Mucosa of stomach (tissue), 1 donor: ENCODE data around the gene SLC22A23.
A peak's percentile ranks its signal among the peaks of the same experiment; 100 is the strongest.

Experiments used
- H3K27me3 ChIP-seq: one replicate; pipeline ENCODE4 v1.7.0; 2013; ENCODE audit warnings: mild to moderate bottlenecking, low read length; ENCODE audit not compliant: control insufficient read depth, insufficient read depth
- H3K36me3 ChIP-seq: one replicate; pipeline ENCODE4 v1.7.0; 2013; ENCODE audit warnings: low read length; ENCODE audit not compliant: control insufficient read depth, insufficient read depth
- H3K4me1 ChIP-seq: one replicate; pipeline ENCODE4 v1.7.0; 2013; ENCODE audit warnings: mild to moderate bottlenecking, low read length; ENCODE audit not compliant: control insufficient read depth, insufficient read depth
- H3K4me3 ChIP-seq: one replicate; pipeline ENCODE4 v1.7.0; 2013; ENCODE audit warnings: low read length
- H3K9ac ChIP-seq: one replicate; pipeline ENCODE4 v1.7.0; 2013; ENCODE audit warnings: mild to moderate bottlenecking, low read length, moderate library complexity
- H3K9me3 ChIP-seq: one replicate; pipeline ENCODE4 v1.7.0; 2013; ENCODE audit warnings: mild to moderate bottlenecking, low read length, moderate library complexity; ENCODE audit not compliant: control insufficient read depth
- donor health status: Pancreatic carcinoma.

Gene SLC22A23

DNA sequence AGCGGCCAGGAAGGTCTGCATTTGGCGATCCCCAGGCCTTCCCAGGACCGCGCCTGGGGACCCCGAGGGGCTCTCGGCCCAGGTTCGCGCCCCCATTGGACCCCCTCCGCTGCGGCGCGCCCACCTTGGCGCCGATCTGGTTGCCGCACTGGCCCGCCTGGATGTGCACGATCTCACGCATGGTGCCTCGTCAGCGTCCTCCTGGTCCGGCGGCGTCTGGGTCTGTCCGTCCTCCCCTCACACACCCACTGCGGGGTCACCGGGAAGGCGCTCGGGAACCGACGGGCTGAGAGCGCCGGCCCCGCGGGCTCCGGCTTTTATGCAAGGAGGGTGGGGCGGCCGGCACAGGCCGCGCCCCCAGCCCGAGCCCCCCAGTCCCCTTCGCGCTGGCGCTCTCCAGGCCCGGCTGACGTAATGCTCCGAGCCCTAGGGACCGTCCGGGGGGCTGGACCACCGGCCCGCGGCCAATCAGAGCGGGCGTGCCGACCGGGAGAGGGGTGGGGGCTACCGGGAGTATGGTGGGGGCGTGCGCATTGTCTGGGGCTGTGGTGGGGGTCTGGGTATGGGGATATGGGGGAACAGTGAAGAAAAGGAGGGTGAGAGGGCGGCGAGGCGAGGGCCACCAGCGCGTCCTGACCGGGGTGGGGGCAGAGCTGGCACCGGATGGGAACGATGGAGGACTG is 229.3 kb downstream of the SLC22A23 start, which contains the start of gene TUBB2B:
Gene TUBB2B, minus strand, starts transcription at position 291 of the 683 bp plus-strand sequence. Its CDS starts 110 bp downstream, at position 181.
- Histone ChIP-seq H3K9me3 (no peaks in the 10 kb centered on the region), H3K36me3 (no peaks in the 10 kb centered on the region), H3K4me3 (peak within 1 kb of the TSS; percentile 36), H3K27me3 (peaks cover 69% of the 10 kb centered on the region), H3K4me1 (peaks cover 53% of the 10 kb centered on the region), H3K9ac (peak within 1 kb of the TSS; percentile 42)

DNA sequence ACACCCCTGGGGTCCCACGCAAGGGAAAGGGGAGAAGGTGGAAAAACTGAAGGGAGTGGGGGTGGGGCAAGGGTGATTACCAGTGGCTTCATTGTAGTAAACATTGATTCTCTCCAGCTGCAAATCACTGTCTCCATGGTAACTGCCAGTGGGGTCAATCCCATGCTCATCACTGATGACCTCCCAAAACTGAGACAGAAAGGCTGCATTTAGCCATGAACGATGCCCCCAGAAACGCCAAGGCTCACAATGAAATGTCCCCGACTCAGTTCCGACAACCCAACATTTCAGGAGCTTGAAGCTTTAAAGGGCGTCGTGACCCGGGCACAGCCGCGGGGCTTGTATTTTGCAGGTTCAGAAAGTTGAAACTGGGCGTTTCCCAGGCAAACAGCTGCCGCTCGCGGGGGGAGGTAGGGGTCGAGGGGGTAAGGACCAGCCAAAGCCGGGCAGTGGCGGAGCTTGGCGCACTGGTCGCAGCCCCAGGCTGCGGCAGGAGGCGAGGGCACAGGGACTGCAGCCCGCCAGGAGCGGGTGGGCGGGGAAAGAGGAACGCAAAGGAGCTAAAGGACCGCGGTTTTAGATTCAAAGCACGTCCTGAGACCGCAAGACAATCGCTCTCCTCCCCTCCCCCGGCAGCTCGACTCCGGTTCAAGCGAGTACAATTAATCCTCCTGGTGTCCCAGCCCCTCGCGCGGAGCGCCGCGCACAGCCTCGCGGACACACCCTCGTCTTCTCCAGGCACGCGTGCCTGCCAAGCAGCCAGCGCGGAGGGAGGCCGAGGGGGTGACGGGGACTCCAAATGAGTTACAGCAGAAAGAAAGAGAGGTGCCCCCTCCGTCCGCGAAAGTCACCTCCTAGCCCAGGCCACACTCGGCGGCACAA is 230.1 kb downstream of the SLC22A23 start:
- H3K9ac ChIP-seq, result peak overlapping the region; percentile 42
- no peaks in the 10 kb centered on the region for H3K36me3 ChIP-seq
- peak overlapping the region; percentile 36 for H3K4me3 ChIP-seq
- H3K4me1 ChIP-seq, result peaks cover 48% of the 10 kb centered on the region
- no peaks in the 10 kb centered on the region for H3K9me3 ChIP-seq
- peaks cover 61% of the 10 kb centered on the region for H3K27me3 ChIP-seq

DNA sequence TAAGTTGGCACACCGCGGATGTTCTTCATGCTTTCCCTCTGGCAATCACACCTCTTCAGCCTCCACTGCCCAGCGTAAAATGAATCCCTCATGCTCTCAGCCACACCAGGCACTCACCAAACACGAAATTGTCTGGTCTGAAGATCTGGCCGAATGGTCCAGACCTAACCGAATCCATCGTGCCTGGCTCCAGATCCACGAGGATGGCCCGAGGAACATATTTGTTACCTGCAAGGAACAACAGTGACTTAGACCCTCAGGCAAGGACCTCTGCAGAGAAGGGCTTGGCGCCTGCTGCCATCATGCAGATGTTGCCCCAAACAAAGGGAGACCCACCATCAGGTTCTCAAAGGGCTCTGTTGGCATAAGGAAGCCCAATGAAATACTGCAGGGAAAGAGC is 230.8 kb downstream of the SLC22A23 start:
- H3K4me1 ChIP-seq, result peaks cover 42% of the 10 kb centered on the region
- no peaks in the 10 kb centered on the region for H3K9me3 ChIP-seq
- no peak overlapping the region for H3K9ac ChIP-seq
- H3K36me3 ChIP-seq, result no peaks in the 10 kb centered on the region
- peaks cover 54% of the 10 kb centered on the region for H3K27me3 ChIP-seq
- H3K4me3 ChIP-seq, result no peak overlapping the region

DNA sequence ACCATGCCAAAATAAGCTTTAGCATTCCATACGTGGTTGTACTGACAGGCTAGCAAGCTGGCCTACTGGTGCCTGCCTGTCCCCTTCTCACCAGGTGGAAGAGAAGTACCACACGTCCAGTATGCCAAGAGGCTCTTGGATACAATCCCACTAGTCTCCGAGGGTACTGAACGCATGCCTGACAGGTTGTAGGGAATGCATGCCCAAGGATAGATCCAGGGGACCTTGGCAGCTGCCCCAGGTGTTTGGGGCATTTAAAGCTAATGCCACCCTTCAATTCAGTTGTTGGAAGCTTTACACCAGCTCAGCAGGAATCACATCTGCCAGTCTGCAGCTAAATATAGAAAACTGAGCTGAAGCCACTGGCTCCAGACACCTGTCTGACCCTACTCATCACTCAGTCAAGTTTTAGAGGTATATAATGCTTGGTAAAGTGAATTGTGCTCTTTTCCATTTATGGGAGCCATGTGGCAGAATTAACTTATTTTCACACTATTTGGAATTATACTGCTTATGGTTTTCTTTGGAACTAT is 234.3 kb downstream of the SLC22A23 start:
- no peak overlapping the region for H3K4me3 ChIP-seq
- H3K4me1 ChIP-seq, result peaks cover 12% of the 10 kb centered on the region
- no peaks in the 10 kb centered on the region for H3K9me3 ChIP-seq
- H3K36me3 ChIP-seq, result no peaks in the 10 kb centered on the region
- peaks cover 20% of the 10 kb centered on the region for H3K27me3 ChIP-seq
- no peak overlapping the region for H3K9ac ChIP-seq

DNA sequence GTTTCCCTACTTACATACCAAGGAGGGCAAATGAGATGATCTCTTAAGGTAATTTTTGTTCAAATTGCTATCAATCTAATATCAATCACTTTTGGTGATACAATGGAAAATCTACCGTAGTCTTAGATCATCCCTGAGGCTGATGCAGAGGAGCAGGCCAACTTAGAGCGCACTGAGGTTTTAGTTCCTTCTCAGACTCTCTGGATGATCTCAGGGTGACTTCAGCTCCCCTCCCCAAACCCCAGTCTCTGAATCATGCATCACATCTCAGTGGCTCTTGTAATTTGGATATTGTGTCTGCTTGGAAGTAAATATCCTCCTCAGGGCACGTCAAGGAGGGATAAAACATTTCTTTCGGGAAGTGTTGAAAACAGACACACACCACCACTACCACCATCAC is 235.3 kb downstream of the SLC22A23 start:
- peaks cover 2% of the 10 kb centered on the region for H3K4me1 ChIP-seq
- H3K36me3 ChIP-seq, result no peaks in the 10 kb centered on the region
- H3K27me3 ChIP-seq, result peaks cover 10% of the 10 kb centered on the region
- H3K4me3 ChIP-seq, result no peak overlapping the region
- no peak overlapping the region for H3K9ac ChIP-seq
- H3K9me3 ChIP-seq, result no peaks in the 10 kb centered on the region

DNA sequence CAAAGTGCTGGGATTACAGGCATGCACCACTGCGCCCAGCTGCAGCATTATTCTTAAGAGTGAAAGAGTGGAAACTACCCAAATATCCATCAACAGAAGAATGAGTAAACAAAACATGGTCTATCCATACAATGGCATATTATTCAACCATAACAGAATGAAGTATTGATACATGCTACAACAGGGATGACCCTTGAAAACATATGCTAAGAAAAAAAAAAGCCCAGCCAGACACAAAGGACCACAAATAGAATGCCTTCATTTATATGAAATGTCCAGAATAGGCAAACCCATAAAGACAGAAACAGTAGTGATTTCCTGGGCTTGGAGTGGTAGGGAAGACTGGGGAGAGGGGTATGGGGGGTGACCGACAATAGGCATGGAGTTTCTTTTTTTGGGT is 236.5 kb downstream of the SLC22A23 start:
- H3K36me3 ChIP-seq, result no peaks in the 10 kb centered on the region
- H3K9me3 ChIP-seq, result no peaks in the 10 kb centered on the region
- no peak overlapping the region for H3K9ac ChIP-seq
- no peaks in the 10 kb centered on the region for H3K4me1 ChIP-seq
- no peaks in the 10 kb centered on the region for H3K27me3 ChIP-seq
- no peak overlapping the region for H3K4me3 ChIP-seq
